ENCODE measurements around the gene CHRNB1.

The CHRNB1 gene

GRCh38 chr17:7426203-7426863 lies 18.5 kb upstream of the CHRNB1 start:
- H3K4me1 ChIP-seq, result no peaks in the 10 kb centered on the region
- H3K4me3 ChIP-seq (ENCODE audit: low read depth, low read length), result no peak overlapping the region
- H3K79me2 ChIP-seq, result no peaks in the 10 kb centered on the region
- H3K9me3 ChIP-seq (ENCODE audit: control insufficient read depth, low read length), result no peaks in the 10 kb centered on the region
- no peak overlapping the region for H3K4me2 ChIP-seq (ENCODE audit: low read length)
- no peak overlapping the region for H3K27ac ChIP-seq
- no peak overlapping the region for H3K9ac ChIP-seq
- no peaks in the 10 kb centered on the region for H3K27me3 ChIP-seq (ENCODE audit: control insufficient read depth, insufficient read depth, low read length)
- TF ChIP-seq CTCF (IDR thresholded peaks at IDR 0.05), result no peak
- no peak overlapping the region for H2AFZ ChIP-seq
- H3K36me3 ChIP-seq (ENCODE audit: control insufficient read depth, insufficient read depth, low read length), result no peaks in the 10 kb centered on the region

- H3K4me1 ChIP-seq, result no peaks in the 10 kb centered on the region
- no peak overlapping the region for H3K4me3 ChIP-seq (ENCODE audit: low read depth, low read length)
- no peaks in the 10 kb centered on the region for H3K9me3 ChIP-seq (ENCODE audit: control insufficient read depth, low read length)
- no peak for TF ChIP-seq CTCF (IDR thresholded peaks at IDR 0.05)
- H3K79me2 ChIP-seq, result no peaks in the 10 kb centered on the region
- no peaks in the 10 kb centered on the region for H3K36me3 ChIP-seq (ENCODE audit: control insufficient read depth, insufficient read depth, low read length)
- H2AFZ ChIP-seq, result no peak overlapping the region
- no peak overlapping the region for H3K27ac ChIP-seq
- H3K27me3 ChIP-seq (ENCODE audit: control insufficient read depth, insufficient read depth, low read length), result no peaks in the 10 kb centered on the region
- H3K4me2 ChIP-seq (ENCODE audit: low read length), result no peak overlapping the region
- no peak overlapping the region for H3K9ac ChIP-seq
These were observed 17.9 kb upstream of the CHRNB1 start for GRCh38 chr17:7426896-7427489.

GRCh38 chr17:7427549-7427948 lies 17.3 kb upstream of the CHRNB1 start:
- Histone ChIP-seq H3K36me3 (ENCODE audit: control insufficient read depth, insufficient read depth, low read length) (no peaks in the 10 kb centered on the region), H3K9me3 (ENCODE audit: control insufficient read depth, low read length) (no peaks in the 10 kb centered on the region), H3K79me2 (no peaks in the 10 kb centered on the region), H3K4me2 (ENCODE audit: low read length) (no peak overlapping the region), H2AFZ (no peak overlapping the region), H3K4me3 (ENCODE audit: low read depth, low read length) (no peak overlapping the region), H3K27ac (no peak overlapping the region), H3K9ac (no peak overlapping the region), H3K4me1 (no peaks in the 10 kb centered on the region), H3K27me3 (ENCODE audit: control insufficient read depth, insufficient read depth, low read length) (no peaks in the 10 kb centered on the region)
- TF ChIP-seq CTCF (IDR thresholded peaks at IDR 0.05), result no peak

- Histone ChIP-seq H3K4me3 (ENCODE audit: low read depth, low read length) (no peak within 1 kb of the TSS), H3K27me3 (ENCODE audit: control insufficient read depth, insufficient read depth, low read length) (no peaks in the 10 kb centered on the region), H3K27ac (no peak within 1 kb of the TSS), H3K4me2 (ENCODE audit: low read length) (no peak within 1 kb of the TSS), H3K9ac (no peak within 1 kb of the TSS), H2AFZ (no peak within 1 kb of the TSS), H3K4me1 (no peaks in the 10 kb centered on the region), H3K9me3 (ENCODE audit: control insufficient read depth, low read length) (no peaks in the 10 kb centered on the region), H3K79me2 (no peaks in the 10 kb centered on the region), H3K36me3 (ENCODE audit: control insufficient read depth, insufficient read depth, low read length) (no peaks in the 10 kb centered on the region)
- no peak for TF ChIP-seq CTCF (IDR thresholded peaks at IDR 0.05)
These were observed 16.3 kb upstream of the CHRNB1 start, which contains the start of gene SPEM3 for GRCh38 chr17:7428557-7428956. Gene SPEM3, plus strand, starts transcription at chr17:7428857. Its CDS starts 46 bp downstream, at chr17:7428903.

GRCh38 chr17:7429722-7430121 lies 15.1 kb upstream of the CHRNB1 start:
- H3K4me1 ChIP-seq, result no peaks in the 10 kb centered on the region
- no peak overlapping the region for H3K4me2 ChIP-seq (ENCODE audit: low read length)
- H3K9me3 ChIP-seq (ENCODE audit: control insufficient read depth, low read length), result no peaks in the 10 kb centered on the region
- no peak overlapping the region for H3K4me3 ChIP-seq (ENCODE audit: low read depth, low read length)
- TF ChIP-seq CTCF (IDR thresholded peaks at IDR 0.05), result no peak
- H3K27me3 ChIP-seq (ENCODE audit: control insufficient read depth, insufficient read depth, low read length), result no peaks in the 10 kb centered on the region
- H3K36me3 ChIP-seq (ENCODE audit: control insufficient read depth, insufficient read depth, low read length), result no peaks in the 10 kb centered on the region
- H2AFZ ChIP-seq, result no peak overlapping the region
- H3K9ac ChIP-seq, result no peak overlapping the region
- H3K79me2 ChIP-seq, result no peaks in the 10 kb centered on the region
- no peak overlapping the region for H3K27ac ChIP-seq

Measured in parathyroid adenoma (tissue), 2 donors.